ENCODE measurements around the gene NISCH.

The NISCH gene

GRCh38 chr3:52472239-52473000 lies 17.0 kb downstream of the NISCH start:
- DNase-seq (ENCODE audit: low spot score): no peak

GRCh38 chr3:52473026-52473425 lies 17.6 kb downstream of the NISCH start:
- DNase-seq (ENCODE audit: low spot score): no peak

DNA sequence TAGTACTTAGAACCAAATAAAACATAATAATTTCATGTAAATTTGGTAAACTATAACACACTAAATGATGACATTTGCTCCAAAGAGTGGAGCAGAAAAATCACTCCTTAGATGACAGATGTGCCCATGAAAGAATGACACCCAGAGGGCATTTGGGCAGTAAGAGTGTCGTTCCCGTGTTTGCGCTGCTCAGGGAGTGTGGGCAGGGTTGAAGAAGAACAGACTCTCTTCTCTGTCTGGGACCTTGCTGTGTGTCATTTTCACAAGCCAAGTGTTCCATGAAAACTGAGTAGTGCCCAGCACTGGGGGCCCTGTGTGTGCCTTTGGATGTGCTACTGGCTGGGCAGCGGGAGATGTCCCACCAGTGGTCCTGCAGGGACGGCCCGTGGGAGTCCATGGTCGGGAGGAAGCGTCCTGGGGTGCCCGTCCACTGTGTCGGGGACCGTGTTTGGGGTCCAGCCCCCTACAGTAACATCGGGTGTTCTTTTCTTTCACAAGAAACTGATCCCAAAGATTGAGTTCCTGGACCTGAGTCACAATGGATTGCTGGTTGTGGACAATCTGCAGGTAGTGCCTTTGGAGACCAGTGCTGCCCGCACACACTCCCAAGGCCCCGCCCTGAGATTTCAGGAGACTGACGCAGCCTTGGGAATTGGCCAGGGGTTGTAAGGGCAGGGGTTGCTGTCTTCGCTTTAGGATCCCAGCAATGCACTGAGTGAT lies 21.8 kb downstream of the NISCH start:
- DNase-seq (ENCODE audit: low spot score): no peak

DNA sequence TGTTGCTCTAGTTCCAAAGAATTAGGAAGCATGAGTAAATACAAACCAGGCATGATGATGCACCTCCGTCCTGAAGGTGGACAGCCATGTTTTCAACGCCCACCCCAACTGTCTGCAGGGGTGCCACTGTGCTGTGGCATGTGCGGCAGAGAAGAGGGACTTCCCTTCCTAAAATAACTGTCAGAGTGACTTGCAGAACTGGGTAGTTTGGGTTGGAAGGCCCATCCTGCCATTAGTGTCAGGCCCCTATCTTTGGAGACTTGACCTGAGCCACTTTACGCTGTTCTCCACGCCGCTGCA lies 22.3 kb downstream of the NISCH start:
- DNase-seq (ENCODE audit: low spot score): no peak

DNA sequence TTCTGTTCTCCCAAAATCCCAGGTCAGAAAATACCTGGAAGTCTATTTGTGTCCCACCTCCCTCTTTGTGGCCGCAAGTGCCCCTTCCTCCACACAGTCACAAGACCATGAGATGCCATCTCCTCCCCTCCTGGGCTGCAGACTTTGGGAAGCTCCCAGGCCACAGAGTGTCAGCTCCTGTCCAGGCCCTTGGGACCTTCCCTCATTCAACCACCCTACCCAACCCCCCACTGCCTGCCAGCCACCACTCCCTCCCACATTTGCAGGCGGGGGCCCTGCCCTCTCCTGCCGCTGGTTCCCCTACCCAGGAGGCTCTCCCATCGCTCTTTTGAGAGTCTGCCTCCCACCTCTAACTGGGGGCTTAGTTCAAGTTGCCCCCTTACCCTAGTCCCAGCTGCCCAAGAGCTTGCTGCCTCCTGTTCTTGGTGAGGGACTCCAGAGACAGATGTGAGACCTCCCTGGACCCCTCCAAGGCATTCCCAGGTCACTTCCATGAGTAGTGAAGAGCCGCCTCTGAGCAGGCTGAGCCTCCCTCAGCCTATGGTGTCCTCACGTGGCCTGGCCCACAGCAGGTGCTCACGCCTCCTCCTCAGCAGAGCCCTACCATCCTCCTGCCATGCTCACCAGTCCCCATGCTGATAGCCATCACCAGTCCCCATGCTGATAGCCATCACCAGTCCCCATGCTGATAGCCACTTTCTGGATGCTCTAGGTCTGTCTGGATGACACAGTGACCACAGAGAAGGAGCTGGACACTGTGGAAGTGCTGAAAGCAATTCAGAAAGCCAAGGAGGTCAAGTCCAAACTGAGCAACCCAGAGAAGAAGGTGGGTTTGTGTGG lies 23.9 kb downstream of the NISCH start:
- no peak for DNase-seq (ENCODE audit: low spot score)

GRCh38 chr3:52479877-52480575 lies 24.6 kb downstream of the NISCH start:
- DNase-seq (ENCODE audit: low spot score): no peak

GRCh38 chr3:52480768-52481715 lies 25.6 kb downstream of the NISCH start:
- no peak for DNase-seq (ENCODE audit: low spot score)

DNA sequence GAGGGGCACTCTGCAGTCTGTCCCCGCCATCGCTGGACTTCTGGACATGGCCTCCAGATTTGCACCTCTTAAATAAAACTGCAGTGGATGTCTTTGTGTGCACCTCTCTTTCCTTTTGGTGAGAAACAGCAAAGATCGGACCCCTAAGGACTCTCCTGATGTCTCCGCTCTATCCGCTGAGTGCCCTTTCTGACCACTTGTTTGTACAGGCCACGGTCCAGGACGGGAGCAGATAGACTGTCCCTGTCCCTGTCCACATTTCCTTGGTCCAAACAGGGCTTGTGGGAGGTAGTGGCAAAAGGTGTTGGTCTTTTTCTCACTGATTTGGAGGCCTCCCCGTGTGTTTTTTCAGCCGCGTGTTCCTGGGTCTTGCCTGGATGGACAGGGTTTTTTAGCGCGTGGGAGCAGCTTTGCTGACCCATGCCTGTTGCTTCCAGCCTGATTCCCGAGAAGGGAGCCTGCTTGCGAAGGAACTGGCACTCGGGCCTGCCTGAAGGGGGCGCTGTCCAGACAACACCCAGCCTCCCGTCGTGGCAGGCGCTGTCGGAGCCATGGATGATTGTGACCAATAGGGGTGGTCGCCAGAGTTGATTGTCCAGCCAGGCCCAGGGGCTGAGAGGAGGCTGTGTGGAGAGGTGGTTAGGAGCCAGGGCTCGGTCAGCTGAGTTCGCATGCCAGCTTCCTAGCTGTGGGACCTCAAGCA lies 26.6 kb downstream of the NISCH start:
- peak; percentile 24 for DNase-seq (ENCODE audit: low spot score)

GRCh38 chr3:52483081-52483480 lies 27.7 kb downstream of the NISCH start:
- no peak for DNase-seq (ENCODE audit: low spot score)

- DNase-seq (ENCODE audit: low spot score): no peak
Observed at GRCh38 chr3:52483577-52484381, 28.4 kb downstream of the NISCH start.

GRCh38 chr3:52484680-52485461 lies 29.5 kb downstream of the NISCH start:
- DNase-seq (ENCODE audit: low spot score): no peak

DNA sequence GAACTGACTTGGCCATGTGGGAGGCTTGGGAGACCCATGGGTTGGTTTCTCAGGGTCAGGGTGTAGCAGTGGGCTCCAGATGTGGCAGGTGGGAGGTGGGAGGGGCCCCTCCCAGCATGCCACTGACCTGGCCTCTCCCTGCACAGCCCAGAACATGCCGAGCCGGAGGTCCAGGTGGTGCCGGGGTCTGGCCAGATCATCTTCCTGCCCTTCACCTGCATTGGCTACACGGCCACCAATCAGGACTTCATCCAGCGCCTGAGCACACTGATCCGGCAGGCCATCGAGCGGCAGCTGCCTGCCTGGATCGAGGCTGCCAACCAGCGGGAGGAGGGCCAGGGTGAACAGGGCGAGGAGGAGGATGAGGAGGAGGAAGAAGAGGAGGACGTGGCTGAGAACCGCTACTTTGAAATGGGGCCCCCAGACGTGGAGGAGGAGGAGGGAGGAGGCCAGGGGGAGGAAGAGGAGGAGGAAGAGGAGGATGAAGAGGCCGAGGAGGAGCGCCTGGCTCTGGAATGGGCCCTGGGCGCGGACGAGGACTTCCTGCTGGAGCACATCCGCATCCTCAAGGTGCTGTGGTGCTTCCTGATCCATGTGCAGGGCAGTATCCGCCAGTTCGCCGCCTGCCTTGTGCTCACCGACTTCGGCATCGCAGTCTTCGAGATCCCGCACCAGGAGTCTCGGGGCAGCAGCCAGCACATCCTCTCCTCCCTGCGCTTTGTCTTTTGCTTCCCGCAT lies 31.8 kb downstream of the NISCH start:
- no peak for DNase-seq (ENCODE audit: low spot score)

DNA sequence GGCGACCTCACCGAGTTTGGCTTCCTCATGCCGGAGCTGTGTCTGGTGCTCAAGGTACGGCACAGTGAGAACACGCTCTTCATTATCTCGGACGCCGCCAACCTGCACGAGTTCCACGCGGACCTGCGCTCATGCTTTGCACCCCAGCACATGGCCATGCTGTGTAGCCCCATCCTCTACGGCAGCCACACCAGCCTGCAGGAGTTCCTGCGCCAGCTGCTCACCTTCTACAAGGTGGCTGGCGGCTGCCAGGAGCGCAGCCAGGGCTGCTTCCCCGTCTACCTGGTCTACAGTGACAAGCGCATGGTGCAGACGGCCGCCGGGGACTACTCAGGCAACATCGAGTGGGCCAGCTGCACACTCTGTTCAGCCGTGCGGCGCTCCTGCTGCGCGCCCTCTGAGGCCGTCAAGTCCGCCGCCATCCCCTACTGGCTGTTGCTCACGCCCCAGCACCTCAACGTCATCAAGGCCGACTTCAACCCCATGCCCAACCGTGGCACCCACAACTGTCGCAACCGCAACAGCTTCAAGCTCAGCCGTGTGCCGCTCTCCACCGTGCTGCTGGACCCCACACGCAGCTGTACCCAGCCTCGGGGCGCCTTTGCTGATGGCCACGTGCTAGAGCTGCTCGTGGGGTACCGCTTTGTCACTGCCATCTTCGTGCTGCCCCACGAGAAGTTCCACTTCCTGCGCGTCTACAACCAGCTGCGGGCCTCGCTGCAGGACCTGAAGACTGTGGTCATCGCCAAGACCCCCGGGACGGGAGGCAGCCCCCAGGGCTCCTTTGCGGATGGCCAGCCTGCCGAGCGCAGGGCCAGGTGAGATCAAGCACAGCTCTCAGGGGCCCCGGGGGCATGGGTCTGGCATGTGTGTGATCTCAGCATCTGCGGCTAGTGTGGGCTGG lies 32.6 kb downstream of the NISCH start:
- DNase-seq (ENCODE audit: low spot score): no peak

DNA sequence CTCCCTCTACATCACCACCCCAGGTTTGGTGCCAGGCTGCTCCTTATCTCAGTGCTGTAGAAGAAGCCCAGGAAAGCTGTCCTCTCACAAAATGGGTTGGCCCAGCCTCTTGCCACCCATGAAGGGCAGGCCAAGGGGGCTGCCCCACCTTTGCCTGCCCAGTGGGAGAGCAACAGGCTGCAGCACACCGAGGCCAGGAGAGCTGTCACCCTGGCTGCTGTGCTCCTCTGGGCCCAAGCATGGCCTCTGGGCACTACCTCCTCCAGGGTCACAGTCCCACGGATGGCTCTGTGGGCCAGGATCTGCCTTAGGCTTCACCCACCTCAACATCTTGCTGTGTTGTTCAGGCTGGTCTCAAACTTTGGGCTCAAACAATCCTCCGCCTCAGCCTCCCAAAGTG lies 33.3 kb downstream of the NISCH start:
- DNase-seq (ENCODE audit: low spot score): no peak

DNA sequence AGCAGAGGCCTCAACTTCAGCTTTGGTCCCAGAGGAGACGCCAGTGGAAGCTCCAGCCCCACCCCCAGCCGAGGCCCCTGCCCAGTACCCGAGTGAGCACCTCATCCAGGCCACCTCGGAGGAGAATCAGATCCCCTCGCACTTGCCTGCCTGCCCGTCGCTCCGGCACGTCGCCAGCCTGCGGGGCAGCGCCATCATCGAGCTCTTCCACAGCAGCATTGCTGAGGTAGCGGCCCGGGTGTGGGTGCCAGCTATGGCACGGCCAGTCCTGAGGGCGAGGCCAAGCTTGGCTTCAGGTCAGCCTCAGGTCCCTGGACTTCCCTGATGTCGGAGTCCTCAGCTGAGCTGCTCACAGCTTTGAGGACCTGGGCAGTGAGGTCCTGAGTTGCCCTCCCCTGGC lies 34.0 kb downstream of the NISCH start:
- DNase-seq (ENCODE audit: low spot score): no peak

GRCh38 chr3:52490035-52490938 lies 34.9 kb downstream of the NISCH start:
- no peak for DNase-seq (ENCODE audit: low spot score)
